ENCODE measurements around the gene OGFOD1.

OGFOD1 gene

DNA sequence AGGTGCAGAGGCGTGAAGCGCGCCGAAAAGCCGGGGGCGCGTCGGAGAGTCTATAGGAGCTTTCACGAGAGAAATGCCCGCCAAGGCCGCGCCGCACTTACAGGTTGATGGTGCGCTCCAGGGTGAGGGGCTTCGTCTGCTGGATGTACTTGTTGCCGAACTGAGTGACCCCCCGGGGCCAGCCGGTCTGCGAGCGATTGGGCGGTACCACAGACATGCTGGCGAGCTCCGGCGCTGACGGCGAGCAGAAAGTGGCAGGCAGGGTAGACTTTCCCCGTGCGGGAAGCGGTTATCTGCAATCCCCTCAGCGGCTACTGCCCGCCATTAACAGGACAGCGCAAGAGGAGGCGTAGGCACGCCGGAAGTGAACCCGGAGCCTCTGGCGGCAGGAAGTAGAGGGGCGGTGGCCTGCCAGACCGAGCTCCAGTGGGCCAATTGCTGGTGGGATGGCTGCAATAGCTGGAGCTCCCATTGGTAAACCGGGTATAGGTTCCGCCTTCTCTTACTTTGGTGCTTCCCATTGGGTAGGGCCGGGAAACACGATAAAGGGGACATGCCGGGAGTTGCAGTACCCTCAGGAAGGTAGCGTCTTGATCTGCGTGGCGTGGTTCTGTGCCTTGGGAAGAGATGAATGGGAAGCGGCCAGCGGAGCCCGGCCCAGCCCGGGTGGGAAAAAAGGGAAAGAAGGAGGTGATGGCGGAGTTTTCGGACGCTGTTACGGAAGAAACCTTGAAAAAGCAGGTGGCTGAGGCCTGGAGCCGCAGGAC lies at the start of gene OGFOD1, which contains the start of gene NUDT21:
Gene OGFOD1, plus strand, starts transcription at position 569 of the 767 bp plus-strand sequence. Its CDS starts 59 bp downstream, at position 628.
Gene NUDT21, minus strand, starts transcription at position 347 of the 767 bp plus-strand sequence. Its CDS starts 130 bp downstream, at position 217.
- peak; percentile 96 for DNase-seq (ENCODE audit: low spot score)

DNA sequence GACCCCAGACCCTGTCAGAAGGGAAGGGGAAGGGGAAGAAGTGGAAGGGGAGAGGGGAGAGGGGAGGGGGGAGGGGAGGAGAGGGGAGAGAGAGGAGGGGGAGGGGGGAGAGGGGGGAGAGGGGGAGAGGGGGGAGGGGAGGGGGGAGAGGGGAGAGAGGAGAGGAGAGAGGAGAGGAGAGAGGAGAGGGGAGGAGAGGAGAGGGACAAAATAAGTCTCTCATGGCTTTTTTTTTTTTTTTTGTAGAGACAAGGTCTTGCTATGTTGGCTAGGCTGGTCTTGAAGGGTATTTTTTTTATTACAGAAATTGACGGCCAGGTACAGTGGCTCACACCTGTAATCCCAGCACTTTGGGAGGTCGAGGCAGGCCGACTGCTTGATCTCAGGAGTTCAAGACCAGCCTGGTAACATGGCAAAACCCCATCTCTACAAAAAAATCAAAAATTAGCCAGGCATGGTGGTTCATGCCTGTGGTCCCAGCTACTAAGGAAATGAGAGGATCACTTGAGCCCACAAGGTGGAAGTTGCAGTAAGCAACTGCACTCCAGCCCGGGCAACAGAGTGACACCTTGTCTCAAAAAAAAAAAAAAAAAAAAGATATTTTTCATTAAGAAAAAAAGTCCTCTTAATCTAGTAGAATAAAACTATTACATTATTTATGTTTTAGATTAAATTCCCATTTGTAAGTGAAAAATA lies 45.2 kb upstream of the OGFOD1 start:
- DNase-seq (ENCODE audit: low spot score): no peak

DNA sequence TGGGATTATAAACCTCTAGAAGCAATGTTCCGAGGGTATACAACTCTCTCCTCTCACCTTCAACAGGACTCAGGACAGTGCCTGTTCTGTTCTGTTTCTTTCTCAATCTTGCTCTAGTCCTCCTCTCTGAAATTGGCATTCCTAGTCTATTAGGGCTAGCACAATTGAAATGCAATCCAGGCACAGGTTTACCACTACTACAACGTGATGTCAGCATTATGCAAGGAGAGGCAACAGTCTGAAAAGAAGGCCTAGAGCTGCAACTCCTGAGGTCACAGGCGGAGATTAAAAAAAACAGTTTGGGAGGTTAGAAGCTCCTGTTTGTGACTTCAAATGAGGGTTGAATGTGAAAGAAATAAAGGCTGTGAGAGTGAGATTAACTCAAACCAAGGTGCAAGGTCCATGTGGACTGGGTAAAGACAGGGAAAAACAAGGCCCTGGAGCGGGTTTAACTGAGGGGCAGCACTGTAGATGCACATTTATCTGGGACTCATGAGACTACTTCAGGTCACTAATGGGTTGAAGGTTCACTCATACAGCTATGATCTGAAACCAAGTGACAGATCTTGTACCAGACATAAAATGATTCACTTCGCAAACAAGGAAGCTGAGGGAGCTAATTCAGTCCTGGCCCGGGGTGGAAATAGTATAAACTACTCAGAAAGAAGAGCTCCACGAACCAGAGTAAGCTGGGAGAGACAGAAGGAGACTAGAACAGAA lies 42.8 kb upstream of the OGFOD1 start:
- DNase-seq (ENCODE audit: low spot score): no peak

- no peak for DNase-seq (ENCODE audit: low spot score)
Observed at GRCh38 chr16:56409195-56409594, 42.2 kb upstream of the OGFOD1 start.

DNA sequence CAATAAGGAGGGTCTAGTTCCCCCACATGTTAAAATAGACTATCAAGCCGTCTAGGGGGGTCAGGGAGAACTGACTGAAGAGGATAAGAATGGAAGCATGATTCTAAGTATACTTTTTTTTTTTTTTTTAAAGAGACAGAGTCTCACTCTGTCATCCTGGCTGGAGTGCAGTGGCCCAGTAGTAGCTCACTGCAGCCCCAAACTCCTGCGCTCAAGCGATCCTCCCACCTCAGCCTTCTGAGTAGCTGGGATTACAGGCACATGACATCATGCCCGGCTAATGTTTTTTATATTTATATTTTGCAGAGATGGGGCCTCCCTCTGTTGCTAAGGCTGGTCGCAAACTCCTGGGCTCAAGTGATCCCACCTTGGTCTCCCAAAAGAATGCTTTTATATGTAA lies 40.2 kb upstream of the OGFOD1 start:
- no peak for DNase-seq (ENCODE audit: low spot score)

GRCh38 chr16:56411624-56412023 lies 39.7 kb upstream of the OGFOD1 start:
- no peak for DNase-seq (ENCODE audit: low spot score)

GRCh38 chr16:56413381-56413780 lies 38.0 kb upstream of the OGFOD1 start:
- no peak for DNase-seq (ENCODE audit: low spot score)

- DNase-seq (ENCODE audit: low spot score): no peak
Observed at GRCh38 chr16:56414366-56414765, 37.0 kb upstream of the OGFOD1 start.

- DNase-seq (ENCODE audit: low spot score): no peak
Observed at GRCh38 chr16:56415875-56416274, 35.5 kb upstream of the OGFOD1 start.

DNA sequence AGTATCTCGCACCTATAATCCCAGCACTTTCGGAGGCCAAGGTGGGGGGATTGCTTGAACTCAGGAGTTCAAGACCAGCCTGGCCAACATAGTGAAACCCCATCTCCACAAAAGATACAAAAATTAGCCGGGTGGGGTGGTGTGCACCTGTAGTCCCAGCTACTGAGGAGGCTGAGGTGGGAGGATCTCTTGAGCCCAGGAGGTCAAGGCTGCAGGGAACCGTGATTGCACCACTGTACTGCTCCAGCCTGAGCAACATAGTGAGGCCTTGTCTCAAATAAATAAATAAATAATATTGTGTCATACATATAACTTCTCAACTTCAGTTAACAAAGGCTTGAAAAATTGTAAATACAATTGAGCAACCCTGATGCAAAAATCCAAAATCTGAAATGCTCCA lies 34.2 kb upstream of the OGFOD1 start:
- DNase-seq (ENCODE audit: low spot score): no peak

GRCh38 chr16:56419740-56420548 lies 31.4 kb upstream of the OGFOD1 start:
- no peak for DNase-seq (ENCODE audit: low spot score)

- DNase-seq (ENCODE audit: low spot score): no peak
Observed at GRCh38 chr16:56420613-56421012, 30.7 kb upstream of the OGFOD1 start.

DNA sequence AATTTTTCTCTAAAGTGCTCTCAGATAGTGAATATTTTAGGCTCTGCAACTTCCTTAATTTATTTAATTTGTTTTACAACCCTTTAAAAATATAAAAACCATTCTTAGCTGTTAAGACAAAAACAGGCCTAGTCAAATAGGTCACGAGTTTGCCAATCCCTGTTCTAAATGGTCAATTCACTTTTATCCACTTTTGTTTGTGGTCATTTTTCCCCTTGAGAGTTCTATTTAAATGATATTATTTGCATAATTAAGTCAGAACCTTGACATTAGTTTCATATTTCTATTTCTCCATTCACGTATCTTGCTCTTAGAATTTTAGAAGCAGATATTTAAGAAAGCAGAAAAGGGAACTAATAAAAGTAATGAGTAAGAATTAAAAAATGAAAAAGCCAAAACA lies 30.0 kb upstream of the OGFOD1 start:
- DNase-seq (ENCODE audit: low spot score): no peak

- no peak for DNase-seq (ENCODE audit: low spot score)
Observed at GRCh38 chr16:56421976-56422669, 29.2 kb upstream of the OGFOD1 start.

DNA sequence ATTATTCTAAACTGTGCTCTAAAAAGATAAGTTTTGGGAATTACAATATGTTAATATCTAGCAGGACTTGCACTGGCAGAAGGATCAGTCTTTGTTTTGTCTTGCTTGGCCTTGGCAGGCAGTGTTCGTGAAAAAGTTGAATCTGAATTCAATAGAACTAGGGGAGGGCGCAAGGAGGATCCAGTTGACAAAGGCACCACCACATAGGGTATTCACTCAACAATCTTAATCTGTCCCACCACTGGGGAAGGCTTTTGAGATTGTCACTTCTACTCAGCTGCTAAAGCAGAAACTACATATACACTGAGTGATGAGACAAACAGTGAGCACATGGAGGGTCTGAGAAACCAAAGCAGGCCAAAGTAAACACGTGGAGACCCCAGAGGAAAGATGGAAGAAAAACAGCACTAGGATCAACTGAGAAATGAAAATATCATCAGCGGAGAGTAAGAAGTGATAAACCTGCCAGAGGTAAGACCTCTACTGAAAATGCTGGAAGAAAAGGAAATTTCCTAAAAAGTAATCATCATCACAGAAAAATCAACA lies 28.4 kb upstream of the OGFOD1 start:
- no peak for DNase-seq (ENCODE audit: low spot score)

- DNase-seq (ENCODE audit: low spot score): no peak
Observed at GRCh38 chr16:56423584-56424403, 27.6 kb upstream of the OGFOD1 start.

GRCh38 chr16:56424404-56424764 lies 27.0 kb upstream of the OGFOD1 start:
- DNase-seq (ENCODE audit: low spot score): no peak

DNA sequence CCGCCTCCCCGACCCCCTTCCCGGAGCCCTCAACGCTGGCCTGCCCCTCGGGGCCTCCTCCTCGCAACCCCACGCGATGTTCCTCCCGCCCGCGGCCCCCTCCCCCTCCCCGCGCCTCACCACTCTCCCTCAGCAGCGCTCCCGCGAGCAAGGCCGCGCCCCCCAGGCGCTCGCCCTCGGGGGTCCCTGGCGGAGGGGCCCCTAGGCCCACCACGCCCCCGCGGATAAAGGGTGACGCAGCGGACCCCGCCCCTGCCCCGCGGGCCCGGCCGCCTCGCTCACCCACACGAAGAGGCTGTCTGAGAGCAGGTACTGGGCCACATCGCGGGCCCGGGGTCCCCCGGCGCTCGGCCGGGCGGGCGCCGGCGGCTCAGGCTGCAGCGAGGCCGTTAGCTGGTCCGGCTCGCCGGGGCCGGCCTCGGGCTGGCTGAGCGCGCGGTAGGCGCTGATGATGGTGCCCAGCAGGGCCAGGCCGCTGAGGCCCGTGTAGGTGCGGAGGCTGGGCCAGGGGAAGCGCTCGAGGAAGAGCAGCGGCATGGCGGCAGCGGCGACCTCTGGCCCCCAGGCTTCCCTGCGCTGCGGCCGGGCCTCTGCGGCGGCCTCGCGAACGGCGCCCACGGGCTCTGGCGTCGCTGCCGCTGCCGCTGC lies 26.4 kb upstream of the OGFOD1 start:
- DNase-seq (ENCODE audit: low spot score): no peak

DNA sequence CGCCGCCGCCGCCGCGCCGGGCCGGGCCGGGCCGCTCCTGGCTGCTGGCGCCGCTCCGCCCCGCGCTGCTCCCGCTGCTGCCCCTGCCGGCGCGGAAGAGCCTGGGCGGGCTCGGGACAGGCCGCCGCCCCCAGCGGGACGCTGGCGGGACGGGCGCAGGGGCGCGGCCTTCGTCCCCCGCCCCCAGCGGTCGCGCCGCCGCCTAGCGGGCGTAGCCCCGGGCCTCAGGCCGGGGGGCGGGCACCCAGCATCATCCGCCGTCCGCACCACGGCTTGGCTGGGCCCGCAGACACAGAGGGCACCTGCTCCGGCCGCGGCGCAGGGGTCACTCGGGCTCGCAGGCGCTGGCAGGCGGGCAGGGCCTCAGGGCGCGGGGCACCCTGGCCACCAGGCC lies 25.9 kb upstream of the OGFOD1 start, which contains the start of gene AMFR:
Gene AMFR, minus strand, starts transcription at position 107 of the 394 bp plus-strand sequence. CDS start 218 bp downstream, outside the sequence.
- peak; percentile 33 for DNase-seq (ENCODE audit: low spot score)

DNA sequence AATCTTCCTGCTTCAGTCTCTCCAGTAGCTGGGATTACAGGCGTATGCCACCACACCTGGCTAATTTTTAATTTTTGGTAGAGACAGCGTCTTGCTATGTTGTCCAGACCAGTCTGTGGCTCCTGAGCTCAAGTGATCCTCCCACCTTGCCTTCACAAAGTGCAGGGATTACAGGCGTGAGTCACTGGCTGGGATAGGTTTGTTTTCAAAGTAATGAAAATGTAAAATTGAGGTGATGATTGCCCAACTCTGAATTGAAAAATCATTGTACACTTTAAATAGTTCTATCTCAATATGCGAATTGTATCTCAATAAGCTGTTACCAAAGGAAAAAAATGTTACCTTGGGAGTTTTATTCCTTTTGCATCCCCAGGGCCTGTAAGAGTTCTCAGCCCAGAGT lies 24.8 kb upstream of the OGFOD1 start:
- no peak for DNase-seq (ENCODE audit: low spot score)

Data from COLO829 (cell line).